GM21529 (cell line): ENCODE measurements around the gene DELE1.
A peak's percentile ranks its signal among the peaks of the same experiment; 100 is the strongest.
"Not testable (repeated sequence)": the region's sequence is repeated elsewhere in the genome, so short reads cannot be mapped to it uniquely, and the experiment has no call there.

Experiments
- ATAC-seq: cut with Tn5 transposase; IDR thresholded peaks from one replicate; pipeline ENCODE4 v1.9.1; 2021; ENCODE audit not compliant: unreplicated experiment

DELE1 gene

GRCh38 chr5:141922827-141923447 lies 734 bp upstream of the DELE1 start:
- not testable (repeated sequence) for ATAC-seq

GRCh38 chr5:141926434-141926833 lies 2.8 kb downstream of the DELE1 start:
- no peak for ATAC-seq

- ATAC-seq, result no peak
Measured at GRCh38 chr5:141928051-141928450, 4.4 kb downstream of the DELE1 start.

GRCh38 chr5:141929398-141930058 lies 5.9 kb downstream of the DELE1 start:
- no peak for ATAC-seq

GRCh38 chr5:141931694-141932093 lies 8.0 kb downstream of the DELE1 start:
- no peak for ATAC-seq

GRCh38 chr5:141933151-141933550 lies 9.5 kb downstream of the DELE1 start:
- ATAC-seq, result no peak

- no peak for ATAC-seq
Measured at GRCh38 chr5:141934099-141934844, 10.6 kb downstream of the DELE1 start.

GRCh38 chr5:141935538-141935937 lies 11.9 kb downstream of the DELE1 start:
- ATAC-seq, result no peak

- no peak for ATAC-seq
Measured at GRCh38 chr5:141940695-141941271, 17.1 kb downstream of the DELE1 start.

- no peak for ATAC-seq
Measured at GRCh38 chr5:141941307-141941706, 17.6 kb downstream of the DELE1 start.

- ATAC-seq, result no peak
Measured at GRCh38 chr5:141941779-141942178, 18.1 kb downstream of the DELE1 start.

- no peak for ATAC-seq
Measured at GRCh38 chr5:141942185-141942857, 18.6 kb downstream of the DELE1 start.

- no peak for ATAC-seq
Measured at GRCh38 chr5:141944076-141944475, 20.4 kb downstream of the DELE1 start.

- ATAC-seq, result no peak
Measured at GRCh38 chr5:141945511-141946051, 21.9 kb downstream of the DELE1 start.

GRCh38 chr5:141947316-141947715 lies 23.6 kb downstream of the DELE1 start:
- ATAC-seq, result no peak

- ATAC-seq, result no peak
Measured at GRCh38 chr5:141948812-141949211, 25.1 kb downstream of the DELE1 start.

GRCh38 chr5:141949511-141949910 lies 25.8 kb downstream of the DELE1 start:
- no peak for ATAC-seq

- no peak for ATAC-seq
Measured at GRCh38 chr5:141950207-141951005, 26.7 kb downstream of the DELE1 start.

- ATAC-seq, result peak; percentile 82
Measured at GRCh38 chr5:141951332-141951781, 27.7 kb downstream of the DELE1 start.

GRCh38 chr5:141952020-141952419 lies 28.3 kb downstream of the DELE1 start:
- ATAC-seq, result no peak
